Mesendoderm (in vitro differentiated cells): ENCODE results near the gene MALL. TPM values are rescaled to one million over a fixed set of nuclear protein-coding genes. Genes with fewer than 3 reads are reported as not detected.
"Not testable (repeated sequence)": the region's sequence is repeated elsewhere in the genome, so short reads cannot be mapped to it uniquely, and the experiment has no call there.

ENCODE experiments used
- DNase-seq: peaks from one replicate; pipeline ENCODE4 v3.0.0; 2013
- H2AK5ac ChIP-seq: 2 replicates; pipeline ENCODE4 v1.6.1; 2013; ENCODE audit warnings: low read length, inconsistent platforms
- H2BK120ac ChIP-seq: 2 replicates; pipeline ENCODE4 v1.6.1; 2013; ENCODE audit warnings: low read depth, mild to moderate bottlenecking, low read length, moderate library complexity, mixed read lengths
- H2BK15ac ChIP-seq: replicated peaks from 2 replicates; pipeline ENCODE4 v1.6.1; 2013; ENCODE audit warnings: low read depth, mild to moderate bottlenecking, moderate library complexity
- H2BK5ac ChIP-seq: 2 replicates; pipeline ENCODE4 v1.6.1; 2013; ENCODE audit warnings: low read length, inconsistent platforms
- H3K18ac ChIP-seq: 2 replicates; pipeline ENCODE4 v1.6.1; 2013; ENCODE audit warnings: mild to moderate bottlenecking, low read length, mixed read lengths
- H3K23ac ChIP-seq: one replicate; pipeline ENCODE4 v1.6.1; 2013; ENCODE audit warnings: low read length
- H3K27ac ChIP-seq: 2 replicates; pipeline ENCODE4 v1.5.1; 2013; ENCODE audit warnings: low read depth, mild to moderate bottlenecking, inconsistent platforms, low read length, moderate library complexity
- H3K27me3 ChIP-seq: 2 replicates; pipeline ENCODE4 v1.6.1; 2013; ENCODE audit warnings: low read length, control low read depth, mild to moderate bottlenecking, inconsistent platforms; ENCODE audit not compliant: insufficient read depth, poor library complexity
- H3K36me3 ChIP-seq: 2 replicates; pipeline ENCODE4 v1.6.1; 2013; ENCODE audit warnings: low read length, inconsistent platforms; ENCODE audit not compliant: control insufficient read depth, insufficient read depth
- H3K4ac ChIP-seq: one replicate; pipeline ENCODE4 v1.6.1; 2013; ENCODE audit warnings: low read depth, mild to moderate bottlenecking, low read length, moderate library complexity
- H3K4me1 ChIP-seq: 2 replicates; pipeline ENCODE4 v1.6.1; 2013; ENCODE audit warnings: low read depth, low read length, inconsistent platforms; ENCODE audit not compliant: control insufficient read depth
- H3K4me2 ChIP-seq: 2 replicates; pipeline ENCODE4 v1.6.1; 2013; ENCODE audit warnings: low read length
- H3K4me3 ChIP-seq: 2 replicates; pipeline ENCODE4 v1.5.1; 2013; ENCODE audit warnings: mild to moderate bottlenecking, low read length
- H3K56ac ChIP-seq: one replicate; pipeline ENCODE4 v1.6.1; 2013; ENCODE audit warnings: low read length
- H3K79me1 ChIP-seq: 2 replicates; pipeline ENCODE4 v1.6.1; 2013; ENCODE audit warnings: low read length, inconsistent platforms
- H3K79me2 ChIP-seq: 2 replicates; pipeline ENCODE4 v1.6.1; 2013; ENCODE audit warnings: mild to moderate bottlenecking, low read length; ENCODE audit not compliant: control insufficient read depth, insufficient read depth
- H3K9ac ChIP-seq: 2 replicates; pipeline ENCODE4 v1.6.1; 2013; ENCODE audit warnings: low read length, inconsistent platforms
- H4K5ac ChIP-seq: one replicate; pipeline ENCODE4 v1.6.1; 2013; ENCODE audit warnings: low read length
- H4K8ac ChIP-seq: one replicate; pipeline ENCODE4 v1.6.1; 2013; ENCODE audit warnings: low read depth, mild to moderate bottlenecking, control low read depth, low read length, moderate library complexity
- WGBS: extraction: QIAGEN DNeasy Blood & Tissue Kit; methylation state at CpG from one replicate; pipeline ENCODE4 v1.1.7; 2013; ENCODE audit warnings: low lambda C conversion rate, missing lambda C conversion rate; ENCODE audit not compliant: insufficient coverage; ENCODE audit errors: extremely low coverage; 5-methylcytosine and 5-hydroxymethylcytosine counted together
- polyA plus RNA-seq, 2 experiments: library from polyadenylated mRNA; stranded (reverse); fragments of 200-250 nt; gene quantifications; one replicate each; pipeline ENCODE4 v1.2.3, GENCODE V29; 2013

The MALL gene
- polyA plus RNA-seq (2013, experiment 1 of 2), result 4.3 TPM
- polyA plus RNA-seq (2013, experiment 2 of 2), result 3.9 TPM

GRCh38 chr2:110115291-110116032 is at the start of gene MALL:
TSS of gene MALL (minus strand) at chr2:110115822. CDS start at chr2:110115792, 30 bp downstream.
- no peak within 1 kb of the TSS for H3K4me3 ChIP-seq
- H3K36me3 ChIP-seq, result no peaks in the 10 kb centered on the region
- H3K23ac ChIP-seq, result peak within 1 kb of the TSS; percentile 48
- H3K27ac ChIP-seq, result no peak within 1 kb of the TSS
- peak within 1 kb of the TSS; percentile 77 for H3K56ac ChIP-seq
- WGBS, result no CpG with 5 or more reads among the region's 62 CpGs
- peaks cover 4% of the 10 kb centered on the region for H3K4me1 ChIP-seq
- no peak within 1 kb of the TSS for H3K18ac ChIP-seq
- H2BK120ac ChIP-seq, result no peak within 1 kb of the TSS
- H4K8ac ChIP-seq, result no peak within 1 kb of the TSS
- H3K79me1 ChIP-seq, result no peaks in the 10 kb centered on the region
- no peak within 1 kb of the TSS for H3K4ac ChIP-seq
- H3K79me2 ChIP-seq, result no peaks in the 10 kb centered on the region
- DNase-seq, result peak; percentile 51
- H2BK15ac ChIP-seq, result no peak within 1 kb of the TSS
- no peak within 1 kb of the TSS for H2BK5ac ChIP-seq
- peak within 1 kb of the TSS; percentile 53 for H3K4me2 ChIP-seq
- no peak within 1 kb of the TSS for H4K5ac ChIP-seq
- H3K9ac ChIP-seq, result peak within 1 kb of the TSS; percentile 38
- no peak within 1 kb of the TSS for H2AK5ac ChIP-seq
- H3K27me3 ChIP-seq, result peaks cover 2% of the 10 kb centered on the region

- Histone ChIP-seq H3K9ac (no peak overlapping the region), H3K18ac (no peak overlapping the region), H2BK15ac (no peak overlapping the region), H2BK120ac (no peak overlapping the region), H4K8ac (no peak overlapping the region), H3K79me2 (no peaks in the 10 kb centered on the region), H3K4ac (no peak overlapping the region), H3K4me1 (no peaks in the 10 kb centered on the region), H3K4me2 (no peak overlapping the region), H3K27me3 (no peaks in the 10 kb centered on the region), H2BK5ac (no peak overlapping the region), H3K27ac (no peak overlapping the region), H3K79me1 (no peaks in the 10 kb centered on the region), H4K5ac (no peak overlapping the region), H3K23ac (no peak overlapping the region), H3K4me3 (no peak overlapping the region), H3K36me3 (no peaks in the 10 kb centered on the region), H2AK5ac (no peak overlapping the region), H3K56ac (no peak overlapping the region)
- WGBS, result no CpG with 5 or more reads among the region's 4 CpGs
- DNase-seq, result peak; percentile 44
Measured at GRCh38 chr2:110157153-110157793, 41.7 kb upstream of the MALL start.

- H2BK5ac ChIP-seq, H3K9ac ChIP-seq, H2AK5ac ChIP-seq, H3K4me3 ChIP-seq, H2BK120ac ChIP-seq, H3K18ac ChIP-seq, H3K4ac ChIP-seq, H3K27ac ChIP-seq, H4K5ac ChIP-seq, DNase-seq, H3K4me2 ChIP-seq, H3K4me1 ChIP-seq, H3K27me3 ChIP-seq, H3K23ac ChIP-seq, H2BK15ac ChIP-seq, H4K8ac ChIP-seq, H3K79me2 ChIP-seq, H3K79me1 ChIP-seq, H3K56ac ChIP-seq, H3K36me3 ChIP-seq: not testable (repeated sequence)
- WGBS, result no CpG with 5 or more reads among the region's 4 CpGs
Measured at GRCh38 chr2:110154828-110155227, 39.2 kb upstream of the MALL start.

DNA sequence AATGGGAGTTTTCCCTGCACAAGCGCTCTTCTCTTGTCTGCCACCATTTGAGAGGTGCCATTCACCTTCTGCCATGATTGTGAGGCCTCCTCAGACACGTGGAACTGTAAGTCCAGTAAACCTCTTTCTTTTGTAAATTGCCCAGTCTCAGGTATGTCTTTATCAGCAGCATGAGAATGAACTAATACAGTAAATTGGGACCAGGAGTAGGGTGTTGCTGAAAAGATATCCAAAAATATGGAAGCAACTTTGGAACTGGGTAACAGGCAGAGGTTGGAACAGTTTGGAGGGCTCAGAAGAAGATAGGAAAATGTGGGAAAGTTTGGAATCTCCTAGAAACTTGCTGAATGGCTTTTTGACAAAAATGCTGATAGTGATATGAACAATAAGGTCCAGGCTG is 38.6 kb upstream of the MALL start:
- not testable (repeated sequence) for H3K4me2 ChIP-seq, H3K36me3 ChIP-seq, H3K4me3 ChIP-seq, H3K4me1 ChIP-seq, H4K8ac ChIP-seq, H2BK15ac ChIP-seq, H3K18ac ChIP-seq, H3K56ac ChIP-seq, H3K27me3 ChIP-seq, H3K4ac ChIP-seq, DNase-seq, H2BK120ac ChIP-seq, H4K5ac ChIP-seq, H3K79me2 ChIP-seq, H2AK5ac ChIP-seq, H3K9ac ChIP-seq, H3K79me1 ChIP-seq, H3K23ac ChIP-seq, H3K27ac ChIP-seq, H2BK5ac ChIP-seq
- WGBS, result no CpG with 5 or more reads among the region's 2 CpGs

- H3K27me3 ChIP-seq, result no peaks in the 10 kb centered on the region
- H3K27ac ChIP-seq, result no peak overlapping the region
- no peak overlapping the region for H3K4ac ChIP-seq
- H3K4me3 ChIP-seq, result no peak overlapping the region
- H3K56ac ChIP-seq, result no peak overlapping the region
- H4K5ac ChIP-seq, result no peak overlapping the region
- no peak overlapping the region for H3K9ac ChIP-seq
- H3K36me3 ChIP-seq, result no peaks in the 10 kb centered on the region
- no peak for DNase-seq
- no peak overlapping the region for H2BK15ac ChIP-seq
- WGBS, result no CpG with 5 or more reads among the region's 2 CpGs
- H3K4me2 ChIP-seq, result no peak overlapping the region
- no peak overlapping the region for H2BK120ac ChIP-seq
- H2BK5ac ChIP-seq, result no peak overlapping the region
- no peak overlapping the region for H3K18ac ChIP-seq
- H3K79me2 ChIP-seq, result no peaks in the 10 kb centered on the region
- no peak overlapping the region for H2AK5ac ChIP-seq
- H4K8ac ChIP-seq, result no peak overlapping the region
- no peak overlapping the region for H3K23ac ChIP-seq
- no peaks in the 10 kb centered on the region for H3K79me1 ChIP-seq
- H3K4me1 ChIP-seq, result no peaks in the 10 kb centered on the region
Measured at GRCh38 chr2:110153416-110153815, 37.8 kb upstream of the MALL start.
